GM21825 (cell line): ENCODE measurements around the gene TMTC2.

Experiments used
- ATAC-seq: cut with Tn5 transposase; IDR thresholded peaks from one replicate; pipeline ENCODE4 v1.9.1; 2021; ENCODE audit warnings: mild to moderate bottlenecking, moderate library complexity; ENCODE audit not compliant: unreplicated experiment

Gene TMTC2

GRCh38 chr12:82682326-82682725, 4.4 kb upstream of the TMTC2 start:
- no peak for ATAC-seq

- no peak for ATAC-seq
Measured at GRCh38 chr12:82682851-82683261, 3.9 kb upstream of the TMTC2 start.

GRCh38 chr12:82685790-82686167, 927 bp upstream of the TMTC2 start:
- peak; percentile 63 for ATAC-seq

- peak; percentile 30 for ATAC-seq
Measured at GRCh38 chr12:82687021-82688011, 610 bp downstream of the TMTC2 start.

GRCh38 chr12:82688035-82688501, 1.4 kb downstream of the TMTC2 start:
- no peak for ATAC-seq

GRCh38 chr12:82688596-82688995, 1.9 kb downstream of the TMTC2 start:
- no peak for ATAC-seq

GRCh38 chr12:82690006-82690405, 3.3 kb downstream of the TMTC2 start:
- no peak for ATAC-seq

- ATAC-seq: no peak
Measured at GRCh38 chr12:82691513-82691912, 4.8 kb downstream of the TMTC2 start.

- no peak for ATAC-seq
Measured at GRCh38 chr12:82694276-82694675, 7.6 kb downstream of the TMTC2 start.

GRCh38 chr12:82694970-82695369, 8.3 kb downstream of the TMTC2 start:
- ATAC-seq: no peak

GRCh38 chr12:82695531-82695930, 8.8 kb downstream of the TMTC2 start:
- no peak for ATAC-seq

GRCh38 chr12:82696543-82696942, 9.8 kb downstream of the TMTC2 start:
- ATAC-seq: no peak

- ATAC-seq: no peak
Measured at GRCh38 chr12:82698708-82699564, 12.2 kb downstream of the TMTC2 start.

GRCh38 chr12:82705774-82706173, 19.1 kb downstream of the TMTC2 start:
- no peak for ATAC-seq

GRCh38 chr12:82708061-82708879, 21.6 kb downstream of the TMTC2 start:
- ATAC-seq: no peak

- no peak for ATAC-seq
Measured at GRCh38 chr12:82709794-82710355, 23.2 kb downstream of the TMTC2 start.

GRCh38 chr12:82710741-82711140, 24.0 kb downstream of the TMTC2 start:
- no peak for ATAC-seq

- ATAC-seq: no peak
Measured at GRCh38 chr12:82714427-82714826, 27.7 kb downstream of the TMTC2 start.

- ATAC-seq: no peak
Measured at GRCh38 chr12:82721726-82722125, 35.0 kb downstream of the TMTC2 start.

GRCh38 chr12:82723093-82723492, 36.4 kb downstream of the TMTC2 start:
- no peak for ATAC-seq
